SU-DHL-6 (cell line): ENCODE measurements around the gene SCN3A.

Experiments
- H2AFZ ChIP-seq: fragments of 200-600 bp; sonication (generic); 2 replicates; pipeline ENCODE4 v1.6.1; 2014; ENCODE audit warnings: low read depth, mild to moderate bottlenecking, moderate library complexity, mixed read lengths, antibody characterized with exemption, low read length; ENCODE audit not compliant: severe bottlenecking
- H3F3A ChIP-seq: fragments of 200-600 bp; shearing (Covaris generic); 2 replicates; pipeline ENCODE4 v1.6.0; 2016; ENCODE audit warnings: antibody characterized with exemption, mild to moderate bottlenecking; ENCODE audit not compliant: insufficient read depth
- H3K27ac ChIP-seq: fragments of 200-600 bp; sonication (generic); 2 replicates; pipeline ENCODE4 v1.5.1; 2016; ENCODE audit warnings: low read depth, mild to moderate bottlenecking, low read length, moderate library complexity, mixed read lengths
- H3K27me3 ChIP-seq: fragments of 200-600 bp; sonication (generic), shearing (Covaris generic); 2 replicates; pipeline ENCODE4 v1.6.0; 2014; ENCODE audit warnings: mild to moderate bottlenecking, low read length
- H3K36me3 ChIP-seq: fragments of 200-600 bp; sonication (generic); 2 replicates; pipeline ENCODE4 v1.6.1; 2014; ENCODE audit warnings: mild to moderate bottlenecking, low read length, mixed read lengths
- H3K4me2 ChIP-seq: fragments of 300-600, 200-600 bp; shearing (Covaris generic), sonication (generic); 2 replicates; pipeline ENCODE4 v1.6.0; 2014; ENCODE audit warnings: low read length, low read depth, mild to moderate bottlenecking; ENCODE audit not compliant: poor library complexity, severe bottlenecking
- H3K4me3 ChIP-seq: fragments of 200-600 bp; sonication (generic); 2 replicates; pipeline ENCODE4 v1.5.1; 2014; ENCODE audit warnings: antibody characterized with exemption, low read length, mild to moderate bottlenecking, mixed read lengths; ENCODE audit not compliant: insufficient read depth, poor library complexity, severe bottlenecking
- H3K79me2 ChIP-seq: fragments of 200-600 bp; sonication (generic); 2 replicates; pipeline ENCODE4 v1.6.1; 2014; ENCODE audit warnings: mild to moderate bottlenecking, low read length, moderate library complexity; ENCODE audit not compliant: insufficient read depth
- H3K9ac ChIP-seq: fragments of 200-600 bp; sonication (generic); 2 replicates; pipeline ENCODE4 v1.7.0; 2014; ENCODE audit warnings: mild to moderate bottlenecking, low read length
- H3K9me2 ChIP-seq: fragments of 200-600 bp; sonication (generic); replicated peaks from 2 replicates; pipeline ENCODE4 v1.6.1; 2014; ENCODE audit warnings: low read length; ENCODE audit not compliant: insufficient read depth
- H3K9me3 ChIP-seq: fragments of 200-600 bp; sonication (generic); 2 replicates; pipeline ENCODE4 v1.6.1; 2014; ENCODE audit warnings: low read length, mixed read lengths; ENCODE audit not compliant: insufficient read depth
- H4K20me1 ChIP-seq: fragments of 200-600 bp; sonication (generic); 2 replicates; pipeline ENCODE4 v1.6.1; 2014; ENCODE audit warnings: low read depth, mild to moderate bottlenecking, antibody characterized with exemption, low read length, moderate library complexity, mixed read lengths
- CTCF ChIP-seq: fragments of 200-600 bp; sonication (generic); IDR thresholded peaks from one replicate; pipeline ENCODE4 v1.5.1; 2017; ENCODE audit warnings: antibody characterized with exemption, mild to moderate bottlenecking, low read length, moderate library complexity; ENCODE audit not compliant: insufficient read depth, poor library complexity, severe bottlenecking
- EZH2phosphoT487 ChIP-seq: fragments of 200-600 bp; sonication (generic), shearing (Covaris generic); conservative IDR thresholded peaks from 2 replicates; pipeline ENCODE4 v1.6.1; 2018; ENCODE audit warnings: mild to moderate bottlenecking, antibody characterized with exemption, low read length, moderate library complexity, mixed read lengths

SCN3A gene

GRCh38 chr2:165196411-165196810, 7.4 kb downstream of the SCN3A start:
- H3K27ac ChIP-seq = no peak overlapping the region

GRCh38 chr2:165193178-165193777, 10.6 kb downstream of the SCN3A start:
- Histone ChIP-seq H2AFZ (no peak overlapping the region), H3K9me3 (no peaks in the 10 kb centered on the region), H3K4me3 (no peak overlapping the region), H3K36me3 (no peaks in the 10 kb centered on the region), H3K79me2 (no peaks in the 10 kb centered on the region), H3K9ac (no peak overlapping the region), H3K4me2 (peak overlapping the region; percentile 38), H3K9me2 (no peaks in the 10 kb centered on the region), H3F3A (no peaks in the 10 kb centered on the region), H4K20me1 (0 out of 2 replicates have a peak, but pooled peaks cover 2% of the 10 kb centered on the region), H3K27ac (no peak overlapping the region), H3K27me3 (no peaks in the 10 kb centered on the region)
- TF ChIP-seq CTCF (no peak), EZH2phosphoT487 (no peak)

More at GRCh38 chr2:165196411-165196810, 7.4 kb downstream of the SCN3A start:
- H3K9me3 ChIP-seq = no peaks in the 10 kb centered on the region
- H3K36me3 ChIP-seq = no peaks in the 10 kb centered on the region
- 0 out of 2 replicates have a peak, but pooled peaks cover 2% of the 10 kb centered on the region for H4K20me1 ChIP-seq
- no peaks in the 10 kb centered on the region for H3F3A ChIP-seq
- no peak overlapping the region for H2AFZ ChIP-seq
- H3K9me2 ChIP-seq = no peaks in the 10 kb centered on the region
- TF ChIP-seq EZH2phosphoT487 = no peak
- no peak for TF ChIP-seq CTCF
- no peak overlapping the region for H3K9ac ChIP-seq
- H3K4me2 ChIP-seq = no peak overlapping the region
- H3K79me2 ChIP-seq = no peaks in the 10 kb centered on the region
- H3K4me3 ChIP-seq = no peak overlapping the region
- no peaks in the 10 kb centered on the region for H3K27me3 ChIP-seq

- Histone ChIP-seq H3K36me3 (no peaks in the 10 kb centered on the region), H3K4me3 (no peak overlapping the region), H2AFZ (no peak overlapping the region), H3K9ac (no peak overlapping the region), H3K4me2 (peak overlapping the region; percentile 38), H3K79me2 (no peaks in the 10 kb centered on the region), H3K27ac (no peak overlapping the region), H3F3A (no peaks in the 10 kb centered on the region), H3K27me3 (no peaks in the 10 kb centered on the region), H3K9me3 (no peaks in the 10 kb centered on the region), H4K20me1 (0 out of 2 replicates have a peak, but pooled peaks cover 2% of the 10 kb centered on the region), H3K9me2 (no peaks in the 10 kb centered on the region)
- TF ChIP-seq EZH2phosphoT487 (no peak), CTCF (no peak)
Measured at GRCh38 chr2:165192729-165193128, 11.1 kb downstream of the SCN3A start.
